K562 (cell line): ENCODE results near the gene RCC2. TPM values are rescaled to one million over a fixed set of nuclear protein-coding genes. Genes with fewer than 3 reads are reported as not detected.

ENCODE experiments used
- ATAC-seq: fragments of 200-7000 bp; cut with Tn5 transposase; 3 replicates; pipeline ENCODE4 v1.9.1; 2020; ENCODE audit warnings: moderate library complexity
- BruUV-seq: library from RNA; stranded (reverse); fragments of 400-500 nt; replicated peaks from 2 replicates; lab custom pipeline; 2021; lab: Mats Ljungman, UMichigan
- CTCF ChIA-PET: fragments of 300-600 bp; formaldehyde crosslinking; extraction: SDS; loops from one replicate; lab custom pipeline; 2021; ENCODE audit warnings: low intra/inter-chr PET ratio; lab: Yijun Ruan, JAX
- POLR2A ChIA-PET: fragments of 300-600, 350-650 bp; sonication (Branson Sonifier 250); formaldehyde crosslinking; extraction: SDS; loops from one replicate; lab custom pipeline; 2021; ENCODE audit warnings: antibody characterized with exemption, inconsistent platforms; lab: Yijun Ruan, JAX
- DNase-seq, 4 experiments: peaks; one replicate each; pipeline versions ENCODE4 v3.0.0 to v3.0.0-alpha.2; 2011 to 2018; ENCODE audit warnings: low spot score in 3 of 4, mixed read lengths in 3 of 4; ENCODE audit errors: extremely low read depth in 1 of 4
- FAIRE-seq: peaks from 2 replicates; lab custom pipeline; 2011; peaks lifted over from hg19 to GRCh38; lab: Jason Lieb, UNC
- H2AFZ ChIP-seq: 2 replicates; pipeline ENCODE4 v1.6.0; 2011; ENCODE audit warnings: low read depth, low read length, control low read depth, inconsistent platforms
- H3K27ac ChIP-seq: fragments of 200-600 bp; 3 replicates; pipeline ENCODE4 v1.8.0; 2011; ENCODE audit warnings: low read depth, mild to moderate bottlenecking, control low read depth, inconsistent platforms, low read length, moderate library complexity, mixed read lengths; ENCODE audit errors: extremely low read depth
- H3K27me3 ChIP-seq, 2 experiments: fragments of 300-600 bp in 1 of 2; 2 replicates in 1 of 2; 3 replicates in 1 of 2; pipeline versions ENCODE4 v1.6.0 to v1.8.0; 2011; ENCODE audit warnings: inconsistent platforms in 2 of 2, low read length in 2 of 2, mild to moderate bottlenecking in 1 of 2, mixed read lengths in 1 of 2, moderate library complexity in 1 of 2; ENCODE audit not compliant: control insufficient read depth in 2 of 2, insufficient read depth in 2 of 2
- H3K36me3 ChIP-seq: fragments of 300-600 bp; 3 replicates; pipeline ENCODE4 v1.8.0; 2011; ENCODE audit warnings: mild to moderate bottlenecking, low read length, inconsistent platforms; ENCODE audit not compliant: control insufficient read depth, insufficient read depth
- H3K4me1 ChIP-seq, 2 experiments: fragments of 200-600 bp in 1 of 2; replicated peaks in 1 of 2; 2 replicates in 1 of 2; 3 replicates in 1 of 2; pipeline versions ENCODE4 v1.5.1 to v1.8.0; 2011; ENCODE audit warnings: inconsistent platforms in 2 of 2, low read length in 2 of 2, mild to moderate bottlenecking in 1 of 2, mixed read lengths in 1 of 2, moderate library complexity in 1 of 2; ENCODE audit not compliant: control insufficient read depth in 2 of 2, insufficient read depth in 2 of 2
- H3K4me2 ChIP-seq: 2 replicates; pipeline ENCODE4 v1.6.1; 2011; ENCODE audit warnings: low read length, control low read depth, inconsistent platforms, mixed read lengths; ENCODE audit not compliant: insufficient read depth
- H3K4me3 ChIP-seq: fragments of 200-600 bp; sonication (generic), shearing (Covaris generic); 2 replicates; pipeline ENCODE4 v1.5.1; 2016; ENCODE audit warnings: control low read depth, inconsistent platforms
- H3K79me2 ChIP-seq: fragments of 200-600 bp; 3 replicates; pipeline ENCODE4 v1.8.0; 2011; ENCODE audit warnings: low read length, inconsistent platforms; ENCODE audit not compliant: control insufficient read depth, insufficient read depth
- H3K9ac ChIP-seq, 2 experiments: 2 replicates each; pipeline versions ENCODE4 v1.6.0 to v1.6.1; 2011; ENCODE audit warnings: low read depth in 2 of 2, low read length in 2 of 2, control low read depth in 1 of 2, inconsistent platforms in 1 of 2, mild to moderate bottlenecking in 1 of 2, mixed read lengths in 1 of 2; ENCODE audit not compliant: insufficient read depth in 1 of 2
- H3K9me1 ChIP-seq: one replicate; pipeline ENCODE4 v1.6.0; 2011; ENCODE audit warnings: inconsistent platforms, mild to moderate bottlenecking, low read length, moderate library complexity; ENCODE audit not compliant: control insufficient read depth, insufficient read depth
- H3K9me3 ChIP-seq: replicated peaks from 2 replicates; pipeline ENCODE4 v1.5.1; 2011; ENCODE audit warnings: low read depth, low read length, inconsistent platforms; ENCODE audit not compliant: control insufficient read depth, insufficient read depth
- H4K20me1 ChIP-seq: replicated peaks from 2 replicates; pipeline ENCODE4 v1.6.1; 2011; ENCODE audit warnings: low read length, inconsistent platforms, mixed read lengths; ENCODE audit not compliant: control insufficient read depth, insufficient read depth
- ASH1L ChIP-seq: fragments of 450-650 bp; IDR thresholded peaks from 2 replicates; pipeline ENCODE4 v1.6.1; 2018; ENCODE audit warnings: borderline replicate concordance, mild to moderate bottlenecking, low read depth; ENCODE audit not compliant: partially characterized antibody
- E2F8 ChIP-seq: fragments of 450-650 bp; IDR thresholded peaks from 2 replicates; pipeline ENCODE4 v1.7.1; 2018; ENCODE audit warnings: mild to moderate bottlenecking, low read depth; ENCODE audit not compliant: partially characterized antibody
- ETV1 ChIP-seq: fragments of 450-650 bp; conservative IDR thresholded peaks from 2 replicates; pipeline ENCODE4 v1.6.1; 2016; ENCODE audit warnings: missing genetic modification characterization, control low read depth, low read depth, missing compliant biosample characterization
- PREB ChIP-seq: sonication (generic); formaldehyde crosslinking; IDR thresholded peaks from 2 replicates; pipeline ENCODE4 v1.8.1; 2023; ENCODE audit warnings: mild to moderate bottlenecking, missing genetic modification reagents
- SRF ChIP-seq, 2 experiments: fragments of 250-450, 450-650 bp in 1 of 2; sonication (Bioruptor Pico) in 1 of 2; sonication (generic) in 1 of 2; formaldehyde crosslinking; IDR thresholded peaks; 2 replicates each; pipeline versions ENCODE4 v1.5.0 to v1.5.1; 2020 to 2022; ENCODE audit warnings: mild to moderate bottlenecking in 1 of 2, missing genetic modification reagents in 1 of 2
- STAG1 ChIP-seq: sonication (generic); formaldehyde crosslinking; IDR thresholded peaks from 2 replicates; pipeline ENCODE4 v1.5.0; 2020; ENCODE audit warnings: missing genetic modification reagents, borderline replicate concordance
- THAP12 ChIP-seq: fragments of 250-450 bp; sonication (Bioruptor Pico); IDR thresholded peaks from 2 replicates; pipeline ENCODE4 v1.9.0; 2021; ENCODE audit warnings: mild to moderate bottlenecking, inconsistent platforms
- THRA ChIP-seq: fragments of 450-650 bp; IDR thresholded peaks from 2 replicates; pipeline ENCODE4 v1.6.1; 2017; ENCODE audit warnings: mild to moderate bottlenecking, moderate library complexity
- ZNF445 ChIP-seq: fragments of 250-450 bp; sonication (Bioruptor Pico); IDR thresholded peaks from 2 replicates; pipeline ENCODE4 v1.4.0; 2020; ENCODE audit warnings: low read depth, mild to moderate bottlenecking, moderate library complexity
- WGBS: fragments of 100-300 bp; shearing (Covaris generic); methylation state at CpG from one replicate; pipeline ENCODE4 v1.1.6; 2016; ENCODE audit warnings: low coverage, mixed read lengths; ENCODE audit not compliant: insufficient coverage; ENCODE audit errors: missing lambda C conversion rate; 5-methylcytosine and 5-hydroxymethylcytosine counted together
- in situ Hi-C: fragments of 300-500 bp; cut with MboI; formaldehyde crosslinking; loops from 4 replicates; pipeline ENCODE4 v1.15.0; 2018; ENCODE audit warnings: inconsistent platforms, mixed read lengths
- intact Hi-C: fragments of 100-400 bp; cut with micrococcal nuclease; formaldehyde crosslinking; loops from 2 replicates; pipeline ENCODE4 v1.14.2; 2022
- polyA plus RNA-seq, 8 experiments: library from polyadenylated mRNA; depleted of rRNA in 4 of 8; stranded (reverse) in 5 of 8; unstranded in 3 of 8; fragments of >200 nt; fragmentation: Nextera tagmentation in 2 of 8; fragmentation: Illumina TruSeq in 1 of 8; extraction: Ambion mirVana in 2 of 8; extraction: Trizol in 1 of 8; gene quantifications; 2 replicates each; pipeline versions ENCODE4 v1.2.1 to v1.2.3, GENCODE V29; 2011 to 2014; ENCODE audit warnings: inconsistent platforms in 1 of 8, missing spikeins in 1 of 8
- total RNA-seq, 7 experiments: library from RNA; depleted of rRNA in 6 of 7; stranded (reverse); fragments of >200 nt in 6 of 7; fragmentation: Illumina TruSeq in 2 of 7; extraction: Trizol in 2 of 7; gene quantifications; 2 replicates each; pipeline versions ENCODE4 v1.2.1 to v1.2.3, GENCODE V29; 2011 to 2021; ENCODE audit warnings: low replicate concordance in 1 of 7

The RCC2 gene
- total and polyA plus RNA-seq, 9 of the 15 experiments (the other 6 are each of a cell fraction or from before 2014, with no cell fraction given), result 31.8 to 292 (median 116) TPM

GRCh38 chr1:17405898-17406759 lies 33.3 kb downstream of the RCC2 start:
- in situ Hi-C loops (loop anchor here (10.0 kb wide), 1 partner anchor 281 kb away; no protein-coding TSS in a partner anchor), intact Hi-C loops (loop anchor here (10.0 kb wide), 1 partner anchor 281 kb away; no protein-coding TSS in a partner anchor)
- peaks cover 4% of the 10 kb centered on the region for H3K9me1 ChIP-seq
- 53% methylated on average over 15 of the region's 15 CpGs for WGBS
- peaks cover 51% of the 10 kb centered on the region for H3K36me3 ChIP-seq
- ChIA-PET CTCF (interaction anchor here (0.6 to 0.8 kb wide), 5 partner anchors 89 to 346 kb away, joined by 3 to 4 read pairs (median 3); no protein-coding TSS in a partner anchor), POLR2A (interaction anchor here (0.6 to 2.6 kb wide), 7 partner anchors 9 to 198 kb away, joined by 3 to 14 read pairs (median 4); no protein-coding TSS in a partner anchor)
- no TSS peak for BruUV-seq
- H3K9ac ChIP-seq, result no peak overlapping the region
- DNase-seq (peak; percentile 81 to 84 (median 82)), ATAC-seq (peak; percentile 94), FAIRE-seq (peak; percentile 93)
- peaks cover 13 to 40% of the 10 kb centered on the region in 2 experiments; a peak in 4 of 5 replicates for H3K4me1 ChIP-seq
- no peaks in the 10 kb centered on the region for H3K79me2 ChIP-seq
- H3K9me3 ChIP-seq, result no peaks in the 10 kb centered on the region
- H3K27ac ChIP-seq, result no peak overlapping the region
- no peak overlapping the region for H2AFZ ChIP-seq
- peaks cover 10% of the 10 kb centered on the region; the same call in 1 of the 2 replicates for H4K20me1 ChIP-seq
- no peak overlapping the region for H3K4me3 ChIP-seq
- H3K27me3 ChIP-seq, result no peaks in the 10 kb centered on the region
- no peak overlapping the region; the same call in 1 of the 2 replicates for H3K4me2 ChIP-seq
- TF ChIP-seq SRF (CRISPR knock-in tag; IDR thresholded peaks at IDR 0.05), result 0 out of 4 replicates have a peak, but pooled peaks of 1 of the 2 experiments have one; percentile 9
- no peak for TF ChIP-seq PREB
- TF ChIP-seq STAG1 (CRISPR knock-in tag), result peak; percentile 50; the same call in 1 of the 2 replicates
- TF ChIP-seq ETV1 (tag), result no peak
- peak; percentile 75 for TF ChIP-seq E2F8
- TF ChIP-seq ZNF445 (CRISPR knock-in tag), result no peak
- TF ChIP-seq THAP12 (CRISPR knock-in tag), result peak; percentile 45; the same call in 1 of the 2 replicates
- TF ChIP-seq ASH1L, result no peak
- no peak for TF ChIP-seq THRA
